B cell (primary cell): Measurements from ENCODE around the gene SCGB1D2. TPM values are rescaled to one million over a fixed set of nuclear protein-coding genes. Genes with fewer than 3 reads are reported as not detected.

Source experiments
- ATAC-seq: fragments of 200-7000 bp; cut with Tn5 transposase; one replicate; pipeline ENCODE4 v1.10.0; 2021; ENCODE audit warnings: low read depth, mild to moderate bottlenecking, moderate number of reproducible peaks, moderate library complexity
- CTCF ChIA-PET: fragments of 350-600 bp; sonication (Branson Sonifier 250); formaldehyde crosslinking; loops from one replicate; lab custom pipeline; 2021; ENCODE audit warnings: antibody characterized with exemption, inconsistent platforms; lab: Charles Lee
- POLR2A ChIA-PET: fragments of 350-600 bp; sonication (Branson Sonifier 250); formaldehyde crosslinking; loops from one replicate; lab custom pipeline; 2021; ENCODE audit warnings: antibody characterized with exemption; lab: Charles Lee
- DNase-seq: peaks from one replicate; pipeline ENCODE4 v3.0.0; 2013
- H2AFZ ChIP-seq: 2 replicates; pipeline ENCODE4 v1.6.1; 2012; ENCODE audit warnings: mild to moderate bottlenecking, low read depth, low read length; ENCODE audit not compliant: insufficient read depth, poor library complexity, severe bottlenecking
- H3K27ac ChIP-seq, 2 donors: 1 replicate in 1 of 2; 2 replicates in 1 of 2; pipeline ENCODE4 v1.5.1; 2012 to 2013; ENCODE audit warnings: low read length in 2 of 2, mild to moderate bottlenecking in 2 of 2, moderate library complexity in 1 of 2
- H3K27me3 ChIP-seq, 4 experiments: fragments of 200-600 bp in 1 of 4; sonication (generic) in 1 of 4; replicated peaks in 1 of 4; 1 replicate in 2 of 4; 2 replicates in 2 of 4; pipeline versions ENCODE4 v1.6.1 to v1.7.0; 2013 to 2016; ENCODE audit warnings: low read length in 3 of 4, mild to moderate bottlenecking in 2 of 4, mixed read lengths in 1 of 4, moderate library complexity in 1 of 4; ENCODE audit not compliant: insufficient read depth in 4 of 4, control insufficient read depth in 3 of 4; ENCODE audit errors: control extremely low read depth in 1 of 4
- H3K36me3 ChIP-seq, 2 experiments: replicated peaks in 1 of 2; 1 replicate in 1 of 2; 2 replicates in 1 of 2; pipeline versions ENCODE4 v1.6.1 to v1.7.1; 2013; ENCODE audit warnings: low read length in 1 of 2; ENCODE audit not compliant: insufficient read depth in 2 of 2, control insufficient read depth in 1 of 2; ENCODE audit errors: control extremely low read depth in 1 of 2, extremely low read depth in 1 of 2
- H3K4me1 ChIP-seq, 2 donors: fragments of 200-600 bp in 1 of 2; sonication (generic) in 1 of 2; 1 replicate in 1 of 2; 2 replicates in 1 of 2; pipeline versions ENCODE4 v1.5.1 to v1.6.1; 2013 to 2017; ENCODE audit warnings: low read length in 2 of 2; ENCODE audit not compliant: control insufficient read depth in 2 of 2, insufficient read depth in 2 of 2
- H3K4me2 ChIP-seq: replicated peaks from 2 replicates; pipeline ENCODE3; 2012; ENCODE audit warnings: mild to moderate bottlenecking, low read depth, low read length; ENCODE audit not compliant: poor library complexity, severe bottlenecking
- H3K4me3 ChIP-seq, 5 experiments: fragments of 200-600 bp in 1 of 5; sonication (generic) in 1 of 5; 1 replicate in 3 of 5; 2 replicates in 2 of 5; pipeline versions ENCODE4 v1.5.1 to v1.7.0; 2011 to 2016; ENCODE audit warnings: low read length in 4 of 5, mild to moderate bottlenecking in 4 of 5, low read depth in 2 of 5, control low read depth in 1 of 5, moderate library complexity in 1 of 5; ENCODE audit not compliant: insufficient read depth in 1 of 5; ENCODE audit errors: control extremely low read depth in 1 of 5, extremely low read depth in 1 of 5
- H3K79me2 ChIP-seq: fragments of 200-600 bp; sonication (generic); one replicate; pipeline ENCODE4 v1.6.0; 2016; ENCODE audit warnings: low read length; ENCODE audit not compliant: control insufficient read depth, insufficient read depth
- H3K9ac ChIP-seq: fragments of 200-600 bp; sonication (generic); 2 replicates; pipeline ENCODE4 v1.6.1; 2017; ENCODE audit warnings: mild to moderate bottlenecking, low read length, moderate library complexity
- H3K9me3 ChIP-seq, 3 donors: one replicate each; pipeline versions ENCODE4 v1.6.1 to v1.7.1; 2013; ENCODE audit warnings: low read length in 2 of 3; ENCODE audit not compliant: control insufficient read depth in 2 of 3, insufficient read depth in 1 of 3; ENCODE audit errors: control extremely low read depth in 1 of 3
- H4K20me1 ChIP-seq: 2 replicates; pipeline ENCODE4 v1.6.0; 2012; ENCODE audit warnings: mild to moderate bottlenecking, low read length; ENCODE audit not compliant: insufficient read depth, control insufficient read depth, poor library complexity, severe bottlenecking
- H3K27ac Mint-ChIP-seq: one replicate; pipeline ENCODE4 v1.8.0; 2021; ENCODE audit warnings: mixed read lengths
- H3K27me3 Mint-ChIP-seq: one replicate; pipeline ENCODE4 v1.8.0; 2021; ENCODE audit warnings: mixed read lengths
- H3K4me1 Mint-ChIP-seq: one replicate; pipeline ENCODE4 v1.8.0; 2021; ENCODE audit warnings: mixed read lengths
- H3K4me3 Mint-ChIP-seq: one replicate; pipeline ENCODE4 v1.8.0; 2021; ENCODE audit warnings: mixed read lengths
- H3K9me3 Mint-ChIP-seq: one replicate; pipeline ENCODE4 v1.8.0; 2022; ENCODE audit warnings: mixed read lengths; ENCODE audit not compliant: insufficient read depth
- CTCF ChIP-seq: fragments of 200-600 bp; IDR thresholded peaks from one replicate; pipeline ENCODE4 v1.8.0; 2022; ENCODE audit warnings: antibody characterized with exemption, mild to moderate bottlenecking
- EZH2 ChIP-seq: IDR thresholded peaks from 2 replicates; pipeline ENCODE4 v1.6.1; 2012; ENCODE audit warnings: borderline replicate concordance, low read depth, mild to moderate bottlenecking, moderate library complexity, low read length; ENCODE audit not compliant: insufficient read depth, poor library complexity, severe bottlenecking
- WGBS: methylation state at CpG from one replicate; pipeline ENCODE4 v1.1.5; 2013; ENCODE audit warnings: missing lambda C conversion rate; ENCODE audit not compliant: insufficient coverage; 5-methylcytosine and 5-hydroxymethylcytosine counted together
- intact Hi-C: fragments of 100-400 bp; cut with micrococcal nuclease; formaldehyde crosslinking; loops from one replicate; pipeline ENCODE4 v1.10.0; 2022
- polyA plus RNA-seq: library from polyadenylated mRNA; depleted of rRNA; stranded (reverse); fragments of >200 nt; gene quantifications from 2 replicates; pipeline ENCODE4 v1.2.3, GENCODE V29; 2012
- total RNA-seq, 2 donors: library from RNA; stranded (reverse); fragments of 120-200 nt in 1 of 2; gene quantifications; 1 replicate in 1 of 2; 2 replicates in 1 of 2; pipeline versions ENCODE4 v1.2.3 to v1.2.4, GENCODE V29; 2013 to 2022

SCGB1D2 gene
- total and polyA plus RNA-seq, 2 donors (not counting 1 experiment from before 2014, with no cell fraction given): not detected

- H3K4me3 Mint-ChIP-seq: no peak overlapping the region
- H3K27ac ChIP-seq: no peak overlapping the region
- WGBS: no CpG with 5 or more reads among the region's 3 CpGs
These were observed 944 bp upstream of the SCGB1D2 start for GRCh38 chr11:62241095-62241494.

DNA sequence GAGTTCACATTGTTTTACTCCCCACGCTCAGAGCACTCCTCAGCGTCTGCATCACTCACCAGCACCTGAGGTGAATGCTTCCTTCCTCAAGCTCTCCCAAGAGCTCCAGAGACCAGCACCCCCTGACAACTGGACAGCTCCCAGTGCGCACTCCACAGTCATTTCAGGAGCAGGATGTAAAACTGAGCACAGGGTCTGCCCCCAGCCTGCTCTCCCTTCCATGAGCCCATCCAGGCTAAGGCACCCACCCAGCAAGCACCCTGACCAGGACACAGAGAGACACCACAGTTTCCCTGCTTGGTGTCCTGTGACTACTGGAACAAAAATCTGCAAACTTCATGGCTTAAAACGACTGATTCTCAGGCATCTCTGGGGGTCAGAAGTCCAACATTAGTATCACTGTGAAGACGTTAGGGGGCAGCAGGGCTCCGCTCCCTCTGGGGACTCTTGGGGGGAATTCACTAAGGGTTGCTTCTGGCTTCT lies 3.3 kb downstream of the SCGB1D2 start:
- H3K27me3 Mint-ChIP-seq: peaks cover 44% of the 10 kb centered on the region
- ChIA-PET POLR2A (no interaction called here), CTCF (no interaction called here)
- Histone ChIP-seq H3K4me3 (no peak overlapping the region), H3K4me2 (no peak overlapping the region), H2AFZ (no peak overlapping the region), H4K20me1 (no peaks in the 10 kb centered on the region), H3K9me3 (peaks cover 1 to 3% (median 1%) of the 10 kb centered on the region in 3 donors), H3K9ac (no peak overlapping the region), H3K79me2 (no peaks in the 10 kb centered on the region), H3K27me3 (peaks cover 0 to 9% (median 1%) of the 10 kb centered on the region in 4 experiments), H3K36me3 (no peaks in the 10 kb centered on the region), H3K27ac (no peak overlapping the region), H3K4me1 (no peaks in the 10 kb centered on the region)
- DNase-seq: no peak
- no peak overlapping the region for H3K27ac Mint-ChIP-seq
- TF ChIP-seq CTCF: no peak
- no peak for TF ChIP-seq EZH2
- ATAC-seq: no peak
- H3K4me3 Mint-ChIP-seq: no peak overlapping the region
- WGBS: 30% methylated on average over 4 of the region's 6 CpGs
- intact Hi-C loops: no loop called here
- no peaks in the 10 kb centered on the region for H3K4me1 Mint-ChIP-seq
- H3K9me3 Mint-ChIP-seq: peaks cover 8% of the 10 kb centered on the region

More at GRCh38 chr11:62241095-62241494, 944 bp upstream of the SCGB1D2 start:
- Histone ChIP-seq H3K9ac (no peak overlapping the region), H3K27me3 (peaks cover 0 to 18% (median 0%) of the 10 kb centered on the region in 4 experiments), H3K79me2 (no peaks in the 10 kb centered on the region), H2AFZ (no peak overlapping the region), H3K4me3 (no peak overlapping the region), H3K4me1 (no peaks in the 10 kb centered on the region), H3K9me3 (no peaks in the 10 kb centered on the region), H4K20me1 (no peaks in the 10 kb centered on the region), H3K4me2 (no peak overlapping the region), H3K36me3 (no peaks in the 10 kb centered on the region)
- DNase-seq: no peak
- CTCF ChIA-PET: no interaction called here
- Mint-ChIP-seq H3K9me3 (no peaks in the 10 kb centered on the region), H3K27ac (no peak overlapping the region), H3K27me3 (peaks cover 40% of the 10 kb centered on the region), H3K4me1 (no peaks in the 10 kb centered on the region)
- intact Hi-C loops: no loop called here
- POLR2A ChIA-PET: no interaction called here
- TF ChIP-seq EZH2: no peak
- TF ChIP-seq CTCF: no peak
- ATAC-seq: no peak
